PC-9 (cell line): Measurements from ENCODE around the gene GLCCI1.

Experiments used
- EZH2 ChIP-seq: fragments of 200-600 bp; sonication (generic); IDR thresholded peaks from 2 replicates; pipeline ENCODE4 v1.8.0; 2017; ENCODE audit warnings: antibody characterized with exemption, low read depth
- TF ChIP-seq, protein P1 (sequence below): fragments of 200-600 bp; sonication (generic); conservative IDR thresholded peaks from 2 replicates; pipeline ENCODE4 v1.6.1; 2017; ENCODE audit warnings: mixed run types, antibody characterized with exemption, mild to moderate bottlenecking, moderate library complexity

GRCh38 chr7:8000315-8000941 is 31.8 kb downstream of the GLCCI1 start:
- TF ChIP-seq, protein P1, sequence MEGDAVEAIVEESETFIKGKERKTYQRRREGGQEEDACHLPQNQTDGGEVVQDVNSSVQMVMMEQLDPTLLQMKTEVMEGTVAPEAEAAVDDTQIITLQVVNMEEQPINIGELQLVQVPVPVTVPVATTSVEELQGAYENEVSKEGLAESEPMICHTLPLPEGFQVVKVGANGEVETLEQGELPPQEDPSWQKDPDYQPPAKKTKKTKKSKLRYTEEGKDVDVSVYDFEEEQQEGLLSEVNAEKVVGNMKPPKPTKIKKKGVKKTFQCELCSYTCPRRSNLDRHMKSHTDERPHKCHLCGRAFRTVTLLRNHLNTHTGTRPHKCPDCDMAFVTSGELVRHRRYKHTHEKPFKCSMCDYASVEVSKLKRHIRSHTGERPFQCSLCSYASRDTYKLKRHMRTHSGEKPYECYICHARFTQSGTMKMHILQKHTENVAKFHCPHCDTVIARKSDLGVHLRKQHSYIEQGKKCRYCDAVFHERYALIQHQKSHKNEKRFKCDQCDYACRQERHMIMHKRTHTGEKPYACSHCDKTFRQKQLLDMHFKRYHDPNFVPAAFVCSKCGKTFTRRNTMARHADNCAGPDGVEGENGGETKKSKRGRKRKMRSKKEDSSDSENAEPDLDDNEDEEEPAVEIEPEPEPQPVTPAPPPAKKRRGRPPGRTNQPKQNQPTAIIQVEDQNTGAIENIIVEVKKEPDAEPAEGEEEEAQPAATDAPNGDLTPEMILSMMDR, result no peak
- no peak for TF ChIP-seq EZH2
